HG03159 (cell line): Measurements from ENCODE around the gene PSMB10.
"Not testable (repeated sequence)": the region's sequence is repeated elsewhere in the genome, so short reads cannot be mapped to it uniquely, and the experiment has no call there.

Experiments used
- ATAC-seq: cut with Tn5 transposase; IDR thresholded peaks from one replicate; pipeline ENCODE4 v1.9.1; 2021; ENCODE audit warnings: mild to moderate bottlenecking, moderate library complexity; ENCODE audit not compliant: unreplicated experiment

Gene PSMB10

GRCh38 chr16:67928147-67928546, 8.5 kb downstream of the PSMB10 start:
- ATAC-seq, result no peak

GRCh38 chr16:67927131-67927941, 9.3 kb downstream of the PSMB10 start:
- ATAC-seq, result no peak

- ATAC-seq, result no peak
Observed at GRCh38 chr16:67926181-67926750, 10.4 kb downstream of the PSMB10 start.

GRCh38 chr16:67924140-67924906, 12.3 kb downstream of the PSMB10 start:
- no peak for ATAC-seq

- ATAC-seq, result no peak
Observed at GRCh38 chr16:67923414-67924116, 13.1 kb downstream of the PSMB10 start.

GRCh38 chr16:67922740-67923139, 13.9 kb downstream of the PSMB10 start:
- ATAC-seq, result no peak

GRCh38 chr16:67922221-67922620, 14.4 kb downstream of the PSMB10 start:
- no peak for ATAC-seq

- ATAC-seq, result no peak
Observed at GRCh38 chr16:67919622-67920221, 16.9 kb downstream of the PSMB10 start.

- no peak for ATAC-seq
Observed at GRCh38 chr16:67917852-67918236, 18.8 kb downstream of the PSMB10 start.

- ATAC-seq, result no peak
Observed at GRCh38 chr16:67917140-67917851, 19.4 kb downstream of the PSMB10 start.

GRCh38 chr16:67915831-67916723, 20.6 kb downstream of the PSMB10 start:
- ATAC-seq, result no peak

GRCh38 chr16:67915496-67915769, 21.2 kb downstream of the PSMB10 start:
- ATAC-seq, result not testable (repeated sequence)

GRCh38 chr16:67914758-67915495, 21.7 kb downstream of the PSMB10 start:
- ATAC-seq, result no peak

GRCh38 chr16:67910158-67910557, 26.5 kb downstream of the PSMB10 start:
- no peak for ATAC-seq

GRCh38 chr16:67909056-67909742, 27.5 kb downstream of the PSMB10 start:
- no peak for ATAC-seq

GRCh38 chr16:67907397-67908180, 29.1 kb downstream of the PSMB10 start:
- ATAC-seq, result no peak

GRCh38 chr16:67902831-67903230, 33.8 kb downstream of the PSMB10 start:
- ATAC-seq, result no peak
